GM23338 (cell line): ENCODE data around the gene DNAH10. TPM values are rescaled to one million over a fixed set of nuclear protein-coding genes. Genes with fewer than 3 reads are reported as not detected.

ENCODE experiments used
- ATAC-seq: fragments of 200-7000 bp; cut with Tn5 transposase; 3 replicates; pipeline ENCODE4 v1.9.1; 2020
- DNase-seq: peaks from one replicate; pipeline ENCODE4 v3.0.0-alpha.2; 2015; ENCODE audit warnings: low spot score
- H2AFZ ChIP-seq: fragments of 200-600 bp; sonication (generic); 2 replicates; pipeline ENCODE4 v1.8.0; 2016; ENCODE audit warnings: antibody characterized with exemption, mild to moderate bottlenecking, moderate library complexity
- H3F3A ChIP-seq: fragments of 200-600 bp; sonication (generic); replicated peaks from 2 replicates; pipeline ENCODE4 v1.8.0; 2017; ENCODE audit warnings: antibody characterized with exemption, mixed run types, low read depth
- H3K27ac ChIP-seq: fragments of 200-600 bp; sonication (generic); 2 replicates; pipeline ENCODE4 v1.6.1; 2016; ENCODE audit warnings: low read depth
- H3K27me3 ChIP-seq: fragments of 200-600 bp; sonication (generic); 2 replicates; pipeline ENCODE4 v1.8.0; 2016; ENCODE audit warnings: mild to moderate bottlenecking, mixed run types, moderate library complexity; ENCODE audit not compliant: insufficient read depth
- H3K36me3 ChIP-seq: fragments of 200-600 bp; sonication (generic); 2 replicates; pipeline ENCODE4 v1.8.0; 2016; ENCODE audit warnings: mild to moderate bottlenecking; ENCODE audit not compliant: insufficient read depth
- H3K4me1 ChIP-seq: fragments of 200-600 bp; sonication (generic); 2 replicates; pipeline ENCODE4 v1.8.0; 2016; ENCODE audit warnings: mild to moderate bottlenecking, moderate library complexity; ENCODE audit not compliant: insufficient read depth
- H3K4me2 ChIP-seq: fragments of 200-600 bp; sonication (generic); 2 replicates; pipeline ENCODE4 v1.7.1; 2017; ENCODE audit warnings: mixed run types
- H3K4me3 ChIP-seq: fragments of 200-600 bp; sonication (generic); 2 replicates; pipeline ENCODE4 v1.6.1; 2016; ENCODE audit warnings: mixed run types
- H3K79me2 ChIP-seq: fragments of 200-600 bp; sonication (generic); replicated peaks from 2 replicates; pipeline ENCODE4 v1.8.0; 2017; ENCODE audit warnings: mild to moderate bottlenecking; ENCODE audit not compliant: insufficient read depth
- H3K9me2 ChIP-seq: fragments of 200-600 bp; sonication (generic); 2 replicates; pipeline ENCODE4 v1.8.0; 2017; ENCODE audit not compliant: insufficient read depth
- H4K20me1 ChIP-seq: fragments of 200-600 bp; sonication (generic); replicated peaks from 2 replicates; pipeline ENCODE4 v1.8.0; 2017; ENCODE audit warnings: mild to moderate bottlenecking; ENCODE audit not compliant: insufficient read depth
- H3K27ac Mint-ChIP-seq: 2 replicates; pipeline ENCODE4 v1.8.0; 2020; ENCODE audit warnings: inconsistent platforms, mild to moderate bottlenecking, moderate library complexity, mixed read lengths
- H3K27me3 Mint-ChIP-seq: 3 replicates; pipeline ENCODE4 v1.8.0; 2022; ENCODE audit warnings: low read depth, mild to moderate bottlenecking, moderate library complexity, mixed read lengths, inconsistent platforms; ENCODE audit not compliant: insufficient read depth, poor library complexity
- H3K36me3 Mint-ChIP-seq: 3 replicates; pipeline ENCODE4 v1.8.0; 2021; ENCODE audit warnings: low read depth, mild to moderate bottlenecking, inconsistent platforms, moderate library complexity, mixed read lengths
- H3K4me1 Mint-ChIP-seq: 3 replicates; pipeline ENCODE4 v1.8.0; 2020; ENCODE audit warnings: mild to moderate bottlenecking, inconsistent platforms, mixed read lengths
- H3K4me3 Mint-ChIP-seq: 3 replicates; pipeline ENCODE4 v1.8.0; 2021; ENCODE audit warnings: moderate library complexity, mild to moderate bottlenecking, inconsistent platforms, mixed read lengths
- H3K9me3 Mint-ChIP-seq: 3 replicates; pipeline ENCODE4 v1.8.0; 2020; ENCODE audit warnings: moderate library complexity, mild to moderate bottlenecking, inconsistent platforms, mixed read lengths
- EZH2 ChIP-seq: fragments of 200-600 bp; sonication (generic); IDR thresholded peaks from one replicate; pipeline ENCODE4 v1.8.0; 2017; ENCODE audit warnings: antibody characterized with exemption, mild to moderate bottlenecking, low read depth; ENCODE audit not compliant: unreplicated experiment
- EZH2phosphoT487 ChIP-seq: fragments of 200-600 bp; sonication (generic); IDR thresholded peaks from one replicate; pipeline ENCODE4 v1.8.1; 2018; ENCODE audit warnings: antibody characterized with exemption; ENCODE audit not compliant: unreplicated experiment
- JUNB ChIP-seq: IDR thresholded peaks from one replicate; pipeline ENCODE4 v1.6.1; 2016; ENCODE audit warnings: antibody characterized with exemption; ENCODE audit not compliant: unreplicated experiment
- POLR2AphosphoS5 ChIP-seq: IDR thresholded peaks from 2 replicates; pipeline ENCODE4 v1.6.1; 2016; ENCODE audit warnings: antibody characterized with exemption, low read depth
- STAT1 ChIP-seq: IDR thresholded peaks from one replicate; pipeline ENCODE4 v1.6.1; 2016; ENCODE audit warnings: antibody characterized with exemption; ENCODE audit not compliant: unreplicated experiment
- polyA plus RNA-seq: library from polyadenylated mRNA; unstranded; fragments of >200 nt; fragmentation: Nextera tagmentation; extraction: Ambion mirVana; gene quantifications from 2 replicates; pipeline ENCODE4 v1.2.1, GENCODE V29; 2016
- total RNA-seq: library from RNA; depleted of rRNA; stranded (reverse); fragments of >200 nt; shearing (Covaris generic); gene quantifications from 2 replicates; pipeline ENCODE4 v1.2.3, GENCODE V29; 2014
- TF ChIP-seq, protein P1 (sequence below): IDR thresholded peaks from one replicate; pipeline ENCODE4 v1.6.1; 2018; ENCODE audit warnings: antibody characterized with exemption; ENCODE audit not compliant: unreplicated experiment
- TF ChIP-seq, protein P2 (sequence below), 2 experiments: fragments of 200-600 bp in 1 of 2; sonication (generic) in 1 of 2; conservative IDR thresholded peaks; 2 replicates each; pipeline versions ENCODE4 v1.5.1 to v1.6.1; 2016 to 2017; ENCODE audit warnings: antibody characterized with exemption in 2 of 2, low read depth in 2 of 2, mild to moderate bottlenecking in 2 of 2, moderate library complexity in 1 of 2
- TF ChIP-seq, protein P3 (sequence below): fragments of 250-450 bp; sonication (Bioruptor Pico); IDR thresholded peaks from 2 replicates; pipeline ENCODE4 v1.5.0; 2020; ENCODE audit warnings: mild to moderate bottlenecking, moderate library complexity
- TF ChIP-seq, protein P4 (sequence below): IDR thresholded peaks from 2 replicates; pipeline ENCODE4 v1.6.1; 2016; ENCODE audit warnings: antibody characterized with exemption

Gene DNAH10
- total and polyA plus RNA-seq, 2 experiments from 2014 or later = 0.03 TPM

DNA sequence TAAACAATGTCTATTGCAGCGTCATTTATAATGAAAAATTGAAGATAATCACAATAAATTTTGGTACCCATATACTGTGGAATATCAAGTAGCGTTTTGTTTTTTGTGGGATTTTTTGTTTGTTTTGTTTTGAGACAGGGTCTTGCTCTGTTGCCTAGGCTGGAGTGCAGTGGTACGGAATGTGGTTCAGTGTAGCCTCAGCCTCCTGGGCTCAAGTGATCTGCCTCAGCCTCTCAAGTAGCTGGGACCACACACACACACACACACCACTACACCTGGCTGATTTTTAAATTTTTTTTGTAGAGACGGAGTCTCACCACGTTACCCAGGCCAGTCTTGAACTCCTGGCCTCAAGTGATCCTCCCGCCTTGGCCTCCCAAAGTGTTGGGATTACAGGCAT, 217.5 kb downstream of the DNAH10 start (continued):
- TF ChIP-seq, protein P1, sequence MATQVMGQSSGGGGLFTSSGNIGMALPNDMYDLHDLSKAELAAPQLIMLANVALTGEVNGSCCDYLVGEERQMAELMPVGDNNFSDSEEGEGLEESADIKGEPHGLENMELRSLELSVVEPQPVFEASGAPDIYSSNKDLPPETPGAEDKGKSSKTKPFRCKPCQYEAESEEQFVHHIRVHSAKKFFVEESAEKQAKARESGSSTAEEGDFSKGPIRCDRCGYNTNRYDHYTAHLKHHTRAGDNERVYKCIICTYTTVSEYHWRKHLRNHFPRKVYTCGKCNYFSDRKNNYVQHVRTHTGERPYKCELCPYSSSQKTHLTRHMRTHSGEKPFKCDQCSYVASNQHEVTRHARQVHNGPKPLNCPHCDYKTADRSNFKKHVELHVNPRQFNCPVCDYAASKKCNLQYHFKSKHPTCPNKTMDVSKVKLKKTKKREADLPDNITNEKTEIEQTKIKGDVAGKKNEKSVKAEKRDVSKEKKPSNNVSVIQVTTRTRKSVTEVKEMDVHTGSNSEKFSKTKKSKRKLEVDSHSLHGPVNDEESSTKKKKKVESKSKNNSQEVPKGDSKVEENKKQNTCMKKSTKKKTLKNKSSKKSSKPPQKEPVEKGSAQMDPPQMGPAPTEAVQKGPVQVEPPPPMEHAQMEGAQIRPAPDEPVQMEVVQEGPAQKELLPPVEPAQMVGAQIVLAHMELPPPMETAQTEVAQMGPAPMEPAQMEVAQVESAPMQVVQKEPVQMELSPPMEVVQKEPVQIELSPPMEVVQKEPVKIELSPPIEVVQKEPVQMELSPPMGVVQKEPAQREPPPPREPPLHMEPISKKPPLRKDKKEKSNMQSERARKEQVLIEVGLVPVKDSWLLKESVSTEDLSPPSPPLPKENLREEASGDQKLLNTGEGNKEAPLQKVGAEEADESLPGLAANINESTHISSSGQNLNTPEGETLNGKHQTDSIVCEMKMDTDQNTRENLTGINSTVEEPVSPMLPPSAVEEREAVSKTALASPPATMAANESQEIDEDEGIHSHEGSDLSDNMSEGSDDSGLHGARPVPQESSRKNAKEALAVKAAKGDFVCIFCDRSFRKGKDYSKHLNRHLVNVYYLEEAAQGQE = no peak

DNA sequence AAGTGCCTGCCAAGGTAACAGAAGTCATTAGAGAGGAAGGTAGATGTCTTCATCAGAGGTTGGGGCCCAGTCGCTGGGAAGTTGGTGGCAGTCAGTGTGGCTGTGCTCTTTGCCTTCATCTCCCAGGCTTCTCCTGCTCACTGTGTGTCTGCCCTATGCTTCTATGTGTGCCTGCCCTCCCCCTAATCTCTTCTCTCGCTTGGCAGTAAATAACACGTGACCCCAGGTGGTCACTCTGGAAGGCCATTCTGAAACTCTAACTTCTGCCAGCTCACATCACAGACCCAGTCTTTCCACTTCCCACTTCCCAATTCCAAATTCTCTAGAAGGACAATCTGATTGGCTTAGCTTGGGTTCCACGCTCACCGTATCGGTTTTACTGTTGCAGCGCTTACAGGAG, 220.2 kb downstream of the DNAH10 start:
- Mint-ChIP-seq H3K4me3 (no peak overlapping the region), H3K36me3 (no peaks in the 10 kb centered on the region), H3K9me3 (no peaks in the 10 kb centered on the region), H3K27ac (no peak overlapping the region), H3K4me1 (peaks cover 3% of the 10 kb centered on the region; the same call in 2 of the 3 replicates), H3K27me3 (no peaks in the 10 kb centered on the region)
- peaks cover 19% of the 10 kb centered on the region for H4K20me1 ChIP-seq
- H3F3A ChIP-seq = no peaks in the 10 kb centered on the region
- no peak overlapping the region for H3K4me2 ChIP-seq
- H2AFZ ChIP-seq = no peak overlapping the region
- no peaks in the 10 kb centered on the region for H3K9me2 ChIP-seq
- 0 out of 2 replicates have a peak, but pooled peaks cover under 1% of the 10 kb centered on the region for H3K27me3 ChIP-seq
- no peak for DNase-seq
- H3K36me3 ChIP-seq = no peaks in the 10 kb centered on the region
- H3K4me3 ChIP-seq = no peak overlapping the region
- no peak overlapping the region for H3K27ac ChIP-seq
- no peaks in the 10 kb centered on the region for H3K4me1 ChIP-seq
- H3K79me2 ChIP-seq = 0 out of 2 replicates have a peak, but pooled peaks cover 8% of the 10 kb centered on the region
- no peak for ATAC-seq
- TF ChIP-seq POLR2AphosphoS5 (no peak), EZH2phosphoT487 (no peak), JUNB (no peak), STAT1 (no peak), EZH2 (no peak)
- TF ChIP-seq, protein P2, sequence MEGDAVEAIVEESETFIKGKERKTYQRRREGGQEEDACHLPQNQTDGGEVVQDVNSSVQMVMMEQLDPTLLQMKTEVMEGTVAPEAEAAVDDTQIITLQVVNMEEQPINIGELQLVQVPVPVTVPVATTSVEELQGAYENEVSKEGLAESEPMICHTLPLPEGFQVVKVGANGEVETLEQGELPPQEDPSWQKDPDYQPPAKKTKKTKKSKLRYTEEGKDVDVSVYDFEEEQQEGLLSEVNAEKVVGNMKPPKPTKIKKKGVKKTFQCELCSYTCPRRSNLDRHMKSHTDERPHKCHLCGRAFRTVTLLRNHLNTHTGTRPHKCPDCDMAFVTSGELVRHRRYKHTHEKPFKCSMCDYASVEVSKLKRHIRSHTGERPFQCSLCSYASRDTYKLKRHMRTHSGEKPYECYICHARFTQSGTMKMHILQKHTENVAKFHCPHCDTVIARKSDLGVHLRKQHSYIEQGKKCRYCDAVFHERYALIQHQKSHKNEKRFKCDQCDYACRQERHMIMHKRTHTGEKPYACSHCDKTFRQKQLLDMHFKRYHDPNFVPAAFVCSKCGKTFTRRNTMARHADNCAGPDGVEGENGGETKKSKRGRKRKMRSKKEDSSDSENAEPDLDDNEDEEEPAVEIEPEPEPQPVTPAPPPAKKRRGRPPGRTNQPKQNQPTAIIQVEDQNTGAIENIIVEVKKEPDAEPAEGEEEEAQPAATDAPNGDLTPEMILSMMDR (conservative IDR thresholded peaks at IDR 0.05; ENCODE audit: low read depth in 2 of 2) = no peak
- TF ChIP-seq, protein P3, sequence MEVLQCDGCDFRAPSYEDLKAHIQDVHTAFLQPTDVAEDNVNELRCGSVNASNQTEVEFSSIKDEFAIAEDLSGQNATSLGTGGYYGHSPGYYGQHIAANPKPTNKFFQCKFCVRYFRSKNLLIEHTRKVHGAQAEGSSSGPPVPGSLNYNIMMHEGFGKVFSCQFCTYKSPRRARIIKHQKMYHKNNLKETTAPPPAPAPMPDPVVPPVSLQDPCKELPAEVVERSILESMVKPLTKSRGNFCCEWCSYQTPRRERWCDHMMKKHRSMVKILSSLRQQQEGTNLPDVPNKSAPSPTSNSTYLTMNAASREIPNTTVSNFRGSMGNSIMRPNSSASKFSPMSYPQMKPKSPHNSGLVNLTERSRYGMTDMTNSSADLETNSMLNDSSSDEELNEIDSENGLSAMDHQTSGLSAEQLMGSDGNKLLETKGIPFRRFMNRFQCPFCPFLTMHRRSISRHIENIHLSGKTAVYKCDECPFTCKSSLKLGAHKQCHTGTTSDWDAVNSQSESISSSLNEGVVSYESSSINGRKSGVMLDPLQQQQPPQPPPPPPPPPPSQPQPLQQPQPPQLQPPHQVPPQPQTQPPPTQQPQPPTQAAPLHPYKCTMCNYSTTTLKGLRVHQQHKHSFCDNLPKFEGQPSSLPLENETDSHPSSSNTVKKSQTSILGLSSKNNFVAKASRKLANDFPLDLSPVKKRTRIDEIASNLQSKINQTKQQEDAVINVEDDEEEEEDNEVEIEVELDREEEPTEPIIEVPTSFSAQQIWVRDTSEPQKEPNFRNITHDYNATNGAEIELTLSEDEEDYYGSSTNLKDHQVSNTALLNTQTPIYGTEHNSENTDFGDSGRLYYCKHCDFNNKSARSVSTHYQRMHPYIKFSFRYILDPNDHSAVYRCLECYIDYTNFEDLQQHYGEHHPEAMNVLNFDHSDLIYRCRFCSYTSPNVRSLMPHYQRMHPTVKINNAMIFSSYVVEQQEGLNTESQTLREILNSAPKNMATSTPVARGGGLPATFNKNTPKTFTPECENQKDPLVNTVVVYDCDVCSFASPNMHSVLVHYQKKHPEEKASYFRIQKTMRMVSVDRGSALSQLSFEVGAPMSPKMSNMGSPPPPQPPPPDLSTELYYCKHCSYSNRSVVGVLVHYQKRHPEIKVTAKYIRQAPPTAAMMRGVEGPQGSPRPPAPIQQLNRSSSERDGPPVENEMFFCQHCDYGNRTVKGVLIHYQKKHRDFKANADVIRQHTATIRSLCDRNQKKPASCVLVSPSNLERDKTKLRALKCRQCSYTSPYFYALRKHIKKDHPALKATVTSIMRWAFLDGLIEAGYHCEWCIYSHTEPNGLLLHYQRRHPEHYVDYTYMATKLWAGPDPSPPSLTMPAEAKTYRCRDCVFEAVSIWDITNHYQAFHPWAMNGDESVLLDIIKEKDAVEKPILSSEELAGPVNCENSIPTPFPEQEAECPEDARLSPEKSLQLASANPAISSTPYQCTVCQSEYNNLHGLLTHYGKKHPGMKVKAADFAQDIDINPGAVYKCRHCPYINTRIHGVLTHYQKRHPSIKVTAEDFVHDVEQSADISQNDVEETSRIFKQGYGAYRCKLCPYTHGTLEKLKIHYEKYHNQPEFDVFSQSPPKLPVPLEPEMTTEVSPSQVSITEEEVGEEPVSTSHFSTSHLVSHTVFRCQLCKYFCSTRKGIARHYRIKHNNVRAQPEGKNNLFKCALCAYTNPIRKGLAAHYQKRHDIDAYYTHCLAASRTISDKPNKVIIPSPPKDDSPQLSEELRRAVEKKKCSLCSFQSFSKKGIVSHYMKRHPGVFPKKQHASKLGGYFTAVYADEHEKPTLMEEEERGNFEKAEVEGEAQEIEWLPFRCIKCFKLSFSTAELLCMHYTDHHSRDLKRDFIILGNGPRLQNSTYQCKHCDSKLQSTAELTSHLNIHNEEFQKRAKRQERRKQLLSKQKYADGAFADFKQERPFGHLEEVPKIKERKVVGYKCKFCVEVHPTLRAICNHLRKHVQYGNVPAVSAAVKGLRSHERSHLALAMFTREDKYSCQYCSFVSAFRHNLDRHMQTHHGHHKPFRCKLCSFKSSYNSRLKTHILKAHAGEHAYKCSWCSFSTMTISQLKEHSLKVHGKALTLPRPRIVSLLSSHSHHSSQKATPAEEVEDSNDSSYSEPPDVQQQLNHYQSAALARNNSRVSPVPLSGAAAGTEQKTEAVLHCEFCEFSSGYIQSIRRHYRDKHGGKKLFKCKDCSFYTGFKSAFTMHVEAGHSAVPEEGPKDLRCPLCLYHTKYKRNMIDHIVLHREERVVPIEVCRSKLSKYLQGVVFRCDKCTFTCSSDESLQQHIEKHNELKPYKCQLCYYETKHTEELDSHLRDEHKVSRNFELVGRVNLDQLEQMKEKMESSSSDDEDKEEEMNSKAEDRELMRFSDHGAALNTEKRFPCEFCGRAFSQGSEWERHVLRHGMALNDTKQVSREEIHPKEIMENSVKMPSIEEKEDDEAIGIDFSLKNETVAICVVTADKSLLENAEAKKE = no peak
- TF ChIP-seq, protein P4, sequence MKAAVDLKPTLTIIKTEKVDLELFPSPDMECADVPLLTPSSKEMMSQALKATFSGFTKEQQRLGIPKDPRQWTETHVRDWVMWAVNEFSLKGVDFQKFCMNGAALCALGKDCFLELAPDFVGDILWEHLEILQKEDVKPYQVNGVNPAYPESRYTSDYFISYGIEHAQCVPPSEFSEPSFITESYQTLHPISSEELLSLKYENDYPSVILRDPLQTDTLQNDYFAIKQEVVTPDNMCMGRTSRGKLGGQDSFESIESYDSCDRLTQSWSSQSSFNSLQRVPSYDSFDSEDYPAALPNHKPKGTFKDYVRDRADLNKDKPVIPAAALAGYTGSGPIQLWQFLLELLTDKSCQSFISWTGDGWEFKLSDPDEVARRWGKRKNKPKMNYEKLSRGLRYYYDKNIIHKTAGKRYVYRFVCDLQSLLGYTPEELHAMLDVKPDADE = no peak
